Heart left ventricle (tissue), 16 donors: ENCODE measurements around the gene AHCYL1. TPM values are rescaled to one million over a fixed set of nuclear protein-coding genes. Genes with fewer than 3 reads are reported as not detected.

Experiments used
- ATAC-seq, 4 donors: fragments of 200-7000 bp; cut with Tn5 transposase; one replicate each; pipeline ENCODE4 v1.9.1; 2020 to 2022; ENCODE audit warnings: moderate library complexity in 4 of 4, mild to moderate bottlenecking in 3 of 4, moderate number of reproducible peaks in 1 of 4
- DNase-seq, 5 donors: peaks; one replicate each; pipeline ENCODE4 v3.0.0-alpha.2; 2020
- H3K27ac ChIP-seq, 12 donors: fragments of 200-600 bp; sonication (generic) in 4 of 12; one replicate each; pipeline versions ENCODE4 v1.5.0 to v1.8.0; 2016 to 2022; ENCODE audit warnings: mild to moderate bottlenecking in 2 of 12
- H3K27me3 ChIP-seq, 9 donors: fragments of 200-600 bp; sonication (generic) in 2 of 9; one replicate each; pipeline versions ENCODE4 v1.5.1 to v1.8.0; 2016 to 2022; ENCODE audit warnings: mild to moderate bottlenecking in 3 of 9
- H3K36me3 ChIP-seq, 9 donors: fragments of 200-600 bp; sonication (generic) in 2 of 9; one replicate each; pipeline versions ENCODE4 v1.5.0 to v1.8.0; 2018 to 2022; ENCODE audit warnings: mild to moderate bottlenecking in 2 of 9
- H3K4me1 ChIP-seq, 12 donors: fragments of 200-600 bp; sonication (generic) in 4 of 12; one replicate each; pipeline versions ENCODE4 v1.5.0 to v1.8.0; 2016 to 2022; ENCODE audit warnings: mild to moderate bottlenecking in 3 of 12
- H3K4me3 ChIP-seq, 12 donors: fragments of 200-600 bp; sonication (generic) in 4 of 12; one replicate each; pipeline versions ENCODE4 v1.5.0 to v1.8.0; 2017 to 2022; ENCODE audit warnings: mild to moderate bottlenecking in 9 of 12, moderate library complexity in 4 of 12
- H3K9me3 ChIP-seq, 12 donors: fragments of 200-600 bp; sonication (generic) in 4 of 12; one replicate each; pipeline versions ENCODE4 v1.5.0 to v1.8.0; 2016 to 2022; ENCODE audit warnings: mild to moderate bottlenecking in 1 of 12
- CTCF ChIP-seq, 12 donors: fragments of 200-600 bp; sonication (generic) in 4 of 12; IDR thresholded peaks; one replicate each; pipeline versions ENCODE4 v1.5.0 to v1.8.0; 2018 to 2022; ENCODE audit warnings: antibody characterized with exemption in 12 of 12, mild to moderate bottlenecking in 5 of 12
- POLR2A ChIP-seq, 2 donors: fragments of 450-650 bp; IDR thresholded peaks; one replicate each; pipeline ENCODE4 v1.6.1; 2017; ENCODE audit warnings: antibody characterized with exemption in 2 of 2, mild to moderate bottlenecking in 2 of 2, moderate library complexity in 2 of 2
- WGBS, 4 donors: extraction: QIAGEN DNeasy Blood & Tissue Kit in 2 of 4; methylation state at CpG; one replicate each; pipeline versions ENCODE4 v1.1.5 to v1.1.7; 2013 to 2018; 5-methylcytosine and 5-hydroxymethylcytosine counted together
- intact Hi-C, 10 donors: fragments of 100-400 bp; cut with DNase I; formaldehyde crosslinking; loops; one replicate each; pipeline versions ENCODE4 v1.11.1 to v1.14.2; 2022
- polyA plus RNA-seq, 2 donors: library from polyadenylated mRNA; stranded (reverse); fragments of 200-250 nt; gene quantifications; one replicate each; pipeline ENCODE4 v1.2.3, GENCODE V29; 2013
- total RNA-seq, 9 donors: library from RNA; depleted of rRNA in 2 of 9; stranded (reverse); fragments of >200 nt in 2 of 9; fragmentation: NEBNext Ultra II Directional in 3 of 9; extraction: Animal tissue kit (Norgen Biotek cat#: 25700) in 3 of 9; gene quantifications; one replicate each; pipeline versions ENCODE4 v1.1.0 to v1.2.4, GENCODE V29; 2016 to 2023
- donor health status: ischemic (EF 13 %, LVEDD 7.1; RV severe dilation, severe dysfunction).
- donor health status: healthy with polysubstance abuse.
- donor health status: DM: no; HTN: yes; CAD: no.
- donor health status: DM: no; HTN: no; CAD: no.
- donor health status: ischemic (EF 25% LVEDD 6.9; RV normal size, moderate dysfunction).
- donor health status: ischemic (EF 25% LVEDD 5.7; RV mildly dilated, moderate dysfunction).
- donor health status: healthy.
- donor health status: DM: yes; HTN: yes; CAD: no.
- donor health status: ischemic (EF 35%, LVEDD 5.7; RV mildly dilated, moderate dysfunction).
- donor health status: nonischemic (EF 11% LVEDD 7.7; RV severe dilation, severe dysfunction).
- donor health status: DM: yes; HTN: yes; CAD: no.
- donor health status: PGD.
- donor health status: ischemic (EF 29% LVEDD 5.4; RV normal size, mild dysfunction).
- donor health status: nonischemic (EF 23%, LVEDD 6.1; RV moderate dilation, normal function).

AHCYL1 gene
- total and polyA plus RNA-seq, 11 donors = 23.8 to 56.7 (median 42.1) TPM

- Histone ChIP-seq H3K27ac (no peak overlapping the region), H3K9me3 (no peaks in the 10 kb centered on the region), H3K36me3 (no peaks in the 10 kb centered on the region), H3K27me3 (no peaks in the 10 kb centered on the region), H3K4me3 (no peak overlapping the region), H3K4me1 (peaks cover 0 to 26% (median 9%) of the 10 kb centered on the region in 12 donors)
- TF ChIP-seq POLR2A (IDR thresholded peaks at IDR 0.05) = no peak
- no peak for TF ChIP-seq CTCF (IDR thresholded peaks at IDR 0.05)
- DNase-seq = no peak
- no peak for ATAC-seq
- WGBS, 4 donors = 95 to 97% (median 96%) methylated on average over 3 of the region's 3 CpGs
- intact Hi-C loops = no loop called here
Observed at GRCh38 chr1:109974191-109974590, 10.4 kb upstream of the AHCYL1 start.

GRCh38 chr1:109975718-109976117 lies 8.8 kb upstream of the AHCYL1 start:
- intact Hi-C loops = loop anchor here in 1 of 10 donors (5.0 kb wide), 1 partner anchor 188 kb away; no protein-coding TSS in a partner anchor
- Histone ChIP-seq H3K9me3 (no peaks in the 10 kb centered on the region), H3K36me3 (no peaks in the 10 kb centered on the region), H3K27me3 (no peaks in the 10 kb centered on the region), H3K4me3 (no peak overlapping the region), H3K4me1 (peaks cover 0 to 40% (median 16%) of the 10 kb centered on the region in 12 donors), H3K27ac (no peak overlapping the region)
- 57 to 82% (median 76%) methylated on average over 3 of the region's 3 CpGs for WGBS, 4 donors
- ATAC-seq (no peak), DNase-seq (no peak)
- no peak for TF ChIP-seq CTCF (IDR thresholded peaks at IDR 0.05)
- no peak for TF ChIP-seq POLR2A (IDR thresholded peaks at IDR 0.05)

GRCh38 chr1:109976762-109977161 lies 7.8 kb upstream of the AHCYL1 start:
- intact Hi-C loops = loop anchor here in 1 of 10 donors (5.0 kb wide), 1 partner anchor 189 kb away; no protein-coding TSS in a partner anchor
- 95 to 98% (median 97%) methylated on average over 4 of the region's 4 CpGs for WGBS, 4 donors
- ATAC-seq = no peak
- no peak for DNase-seq
- H3K27me3 ChIP-seq = no peaks in the 10 kb centered on the region
- H3K4me1 ChIP-seq = peaks cover 0 to 40% (median 16%) of the 10 kb centered on the region in 12 donors
- H3K9me3 ChIP-seq = no peaks in the 10 kb centered on the region
- no peak overlapping the region for H3K4me3 ChIP-seq
- TF ChIP-seq POLR2A (IDR thresholded peaks at IDR 0.05) (no peak), CTCF (IDR thresholded peaks at IDR 0.05) (no peak)
- peak overlapping the region in 2 of 12 donors; percentile 30 to 60 for H3K27ac ChIP-seq
- no peaks in the 10 kb centered on the region for H3K36me3 ChIP-seq

- 47 to 73% (median 62%) methylated on average over 8 of the region's 8 CpGs for WGBS, 4 donors
- peak; percentile 25 to 65 (median 49) for ATAC-seq
Observed at GRCh38 chr1:109977225-109977624, 7.3 kb upstream of the AHCYL1 start.

More at GRCh38 chr1:109977225-109977624, 7.3 kb upstream of the AHCYL1 start:
- no peaks in the 10 kb centered on the region for H3K9me3 ChIP-seq
- H3K4me1 ChIP-seq = peaks cover 0 to 40% (median 16%) of the 10 kb centered on the region in 12 donors
- H3K27ac ChIP-seq = peak overlapping the region in 9 of 12 donors; percentile 5 to 73 (median 40)
- no peaks in the 10 kb centered on the region for H3K27me3 ChIP-seq
- no peaks in the 10 kb centered on the region for H3K36me3 ChIP-seq
- peak in 1 of 5 donors; percentile 51 for DNase-seq
- intact Hi-C loops = loop anchor here in 1 of 10 donors (5.0 kb wide), 1 partner anchor 190 kb away; no protein-coding TSS in a partner anchor
- H3K4me3 ChIP-seq = no peak overlapping the region
- TF ChIP-seq CTCF (IDR thresholded peaks at IDR 0.05) (no peak), POLR2A (IDR thresholded peaks at IDR 0.05) (no peak)
